BLaER1 treated with 17β-estradiol and CSF1 and Interleukin-3, amounts not matched to agents 10 nM and 100 nM (cell line): ENCODE data around the gene LEO1.
A peak's percentile ranks its signal among the peaks of the same experiment; 100 is the strongest.

ENCODE experiments used
- H3K27ac ChIP-seq, 11 experiments: shearing (Covaris generic); formaldehyde crosslinking; 2 replicates each; pipeline ENCODE4 v1.8.1; 2022
- H3K27me3 ChIP-seq, 11 experiments: shearing (Covaris generic); formaldehyde crosslinking; 2 replicates each; pipeline ENCODE4 v1.8.1; 2022
- H3K36me3 ChIP-seq, 11 experiments: shearing (Covaris generic); formaldehyde crosslinking; 2 replicates each; pipeline ENCODE4 v1.8.1; 2022
- H3K4me1 ChIP-seq, 10 experiments: shearing (Covaris generic); formaldehyde crosslinking; 2 replicates each; pipeline ENCODE4 v1.8.1; 2022
- H3K4me2 ChIP-seq, 11 experiments: shearing (Covaris generic); formaldehyde crosslinking; 2 replicates each; pipeline ENCODE4 v1.8.1; 2022
- H3K4me3 ChIP-seq, 10 experiments: shearing (Covaris generic); formaldehyde crosslinking; 2 replicates each; pipeline ENCODE4 v1.8.1; 2022
- H3K9ac ChIP-seq, 11 experiments: shearing (Covaris generic); formaldehyde crosslinking; 2 replicates each; pipeline ENCODE4 v1.8.1; 2022
- H3K9me3 ChIP-seq, 11 experiments: shearing (Covaris generic); formaldehyde crosslinking; replicated peaks in 1 of 11; 2 replicates each; pipeline ENCODE4 v1.8.1; 2022
- H4K20me1 ChIP-seq, 11 experiments: shearing (Covaris generic); formaldehyde crosslinking; 2 replicates each; pipeline ENCODE4 v1.8.1; 2022
- Cebpa-rat ChIP-seq, 11 experiments: shearing (Covaris generic); IDR thresholded peaks; 2 replicates each; pipeline ENCODE4 v1.8.1; 2022

Gene LEO1

DNA sequence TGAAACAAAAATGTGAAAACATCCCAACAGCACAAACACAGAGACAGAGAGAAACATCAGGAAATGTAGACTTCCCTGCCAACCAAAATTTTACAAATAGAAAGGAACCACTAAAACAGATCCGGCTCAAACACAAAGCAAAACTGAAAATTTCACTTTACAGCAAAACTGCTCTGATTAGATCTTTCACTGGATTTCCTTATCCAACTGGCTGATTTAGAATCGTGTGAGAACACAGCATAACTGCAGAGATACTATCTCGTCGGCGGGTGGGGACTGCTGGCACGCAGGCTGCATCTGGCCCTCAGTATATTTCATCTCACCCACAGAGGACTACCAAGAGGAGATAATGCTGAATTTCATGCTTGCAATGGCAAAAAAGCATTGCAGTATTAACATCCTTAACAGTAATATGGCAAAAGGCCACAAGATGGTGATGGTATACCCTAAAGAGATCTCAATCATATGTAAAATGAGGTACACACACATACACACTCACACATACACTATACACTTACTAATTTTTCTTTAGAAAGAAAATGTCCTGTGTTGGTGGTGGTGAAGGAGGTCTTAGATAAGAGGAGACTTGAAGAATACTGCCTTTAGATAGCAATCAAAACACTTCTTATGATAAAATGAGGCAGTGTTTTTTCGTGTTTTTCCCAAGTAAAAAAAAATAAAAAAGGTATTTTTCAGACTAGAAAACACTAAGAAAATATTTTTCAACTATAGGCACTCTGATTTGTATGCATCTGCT, 10.6 kb upstream of the LEO1 start:
- no peak for TF ChIP-seq Cebpa-rat (IDR thresholded peaks at IDR 0.05)
- Histone ChIP-seq H3K9ac (peak overlapping the region; percentile 72 to 90 (median 78)), H4K20me1 (no peaks in the 10 kb centered on the region), H3K27me3 (no peaks in the 10 kb centered on the region), H3K27ac (peak overlapping the region; percentile 71 to 93 (median 81)), H3K36me3 (no peaks in the 10 kb centered on the region), H3K4me2 (peak overlapping the region; percentile 68 to 93 (median 80)), H3K4me3 (peak overlapping the region; percentile 39 to 63 (median 50); a peak in 19 of 20 replicates), H3K9me3 (peaks cover 0 to 6% (median 0%) of the 10 kb centered on the region in 11 experiments; a peak in 1 of 22 replicates), H3K4me1 (peaks cover 12 to 30% (median 17%) of the 10 kb centered on the region in 10 experiments)

DNA sequence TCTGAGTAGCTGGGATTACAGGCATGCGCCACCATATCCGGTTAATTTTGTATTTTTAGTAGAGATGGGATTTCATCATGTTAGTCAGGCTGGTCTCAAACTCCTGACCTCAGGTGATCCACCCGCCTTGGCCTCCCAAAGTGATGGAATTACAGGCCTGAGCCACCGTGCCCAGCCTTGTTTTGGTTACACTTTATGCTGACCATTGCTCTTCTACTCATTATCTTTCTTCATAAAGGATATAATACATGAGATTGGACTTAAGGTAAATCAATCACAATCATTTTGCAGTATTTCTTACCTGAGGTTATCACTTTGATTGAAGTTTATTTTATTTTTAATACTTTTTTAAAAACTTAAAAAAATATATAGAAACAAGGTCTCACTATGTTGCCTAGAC, 2.2 kb upstream of the LEO1 start:
- Histone ChIP-seq H3K27ac (no peak overlapping the region), H3K4me3 (no peak overlapping the region), H4K20me1 (peaks cover 0 to 23% (median 7%) of the 10 kb centered on the region in 11 experiments; a peak in 5 of 22 replicates), H3K4me2 (no peak overlapping the region), H3K9me3 (peaks cover 0 to 8% (median 7%) of the 10 kb centered on the region in 11 experiments; a peak in 18 of 22 replicates), H3K36me3 (peaks cover 0 to 8% (median 6%) of the 10 kb centered on the region in 11 experiments; a peak in 15 of 22 replicates), H3K9ac (no peak overlapping the region), H3K4me1 (peaks cover 15 to 31% (median 19%) of the 10 kb centered on the region in 10 experiments), H3K27me3 (no peaks in the 10 kb centered on the region)
- TF ChIP-seq Cebpa-rat (IDR thresholded peaks at IDR 0.05), result no peak

DNA sequence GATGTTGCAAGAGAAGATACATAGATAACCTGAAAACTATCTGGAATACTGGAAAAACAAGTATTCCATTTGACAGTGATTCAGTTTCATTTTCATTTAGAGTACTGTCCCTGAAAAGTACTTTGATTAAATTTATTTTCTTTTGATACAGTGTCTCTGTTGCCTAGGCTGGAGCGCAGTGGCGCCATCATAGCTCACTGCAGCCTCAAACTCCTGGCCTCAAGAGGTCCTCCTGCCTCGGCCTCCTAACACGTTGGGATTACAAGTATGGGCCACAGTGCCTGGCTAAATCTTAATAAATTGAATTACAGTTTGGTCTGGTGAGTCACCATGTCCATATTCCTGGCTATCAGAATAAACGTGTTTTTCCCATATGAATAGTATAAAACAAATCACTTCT, 1.6 kb upstream of the LEO1 start:
- Histone ChIP-seq H3K36me3 (peaks cover 2 to 14% (median 11%) of the 10 kb centered on the region in 11 experiments; a peak in 21 of 22 replicates), H3K4me3 (no peak overlapping the region), H3K27ac (no peak overlapping the region), H3K27me3 (no peaks in the 10 kb centered on the region), H3K4me1 (peaks cover 15 to 31% (median 19%) of the 10 kb centered on the region in 10 experiments), H3K9ac (no peak overlapping the region), H3K9me3 (peaks cover 4 to 14% (median 12%) of the 10 kb centered on the region in 11 experiments), H3K4me2 (no peak overlapping the region), H4K20me1 (peaks cover 0 to 29% (median 7%) of the 10 kb centered on the region in 11 experiments; a peak in 5 of 22 replicates)
- no peak for TF ChIP-seq Cebpa-rat (IDR thresholded peaks at IDR 0.05)

DNA sequence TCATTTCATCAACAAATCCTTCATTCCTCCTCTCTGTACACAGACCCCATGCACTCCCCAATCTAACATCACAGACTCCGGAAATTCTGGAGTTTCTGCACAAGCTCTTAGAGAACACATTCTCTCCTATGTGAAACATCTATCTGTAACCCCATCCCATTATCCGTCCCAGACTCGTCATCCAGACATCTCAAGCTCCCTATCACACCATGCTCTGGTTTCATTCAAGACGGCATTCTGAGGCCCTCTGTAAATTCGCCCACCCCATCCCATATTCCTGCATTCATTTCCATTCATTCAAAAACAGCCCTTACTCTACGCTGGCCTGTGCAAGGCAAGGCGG, 575 bp downstream of the LEO1 start:
- Histone ChIP-seq H3K9ac (peak overlapping the region; percentile 83 to 97 (median 92)), H4K20me1 (peaks cover 0 to 48% (median 14%) of the 10 kb centered on the region in 11 experiments; a peak in 8 of 22 replicates), H3K4me3 (peak overlapping the region; percentile 65 to 92 (median 88)), H3K9me3 (peaks cover 18 to 32% (median 28%) of the 10 kb centered on the region in 11 experiments), H3K4me1 (peaks cover 15 to 28% (median 19%) of the 10 kb centered on the region in 10 experiments), H3K27ac (peak overlapping the region; percentile 82 to 98 (median 94)), H3K27me3 (no peaks in the 10 kb centered on the region), H3K4me2 (peak overlapping the region; percentile 77 to 99 (median 85)), H3K36me3 (peaks cover 22 to 36% (median 32%) of the 10 kb centered on the region in 11 experiments)
- TF ChIP-seq Cebpa-rat (IDR thresholded peaks at IDR 0.05), result no peak

DNA sequence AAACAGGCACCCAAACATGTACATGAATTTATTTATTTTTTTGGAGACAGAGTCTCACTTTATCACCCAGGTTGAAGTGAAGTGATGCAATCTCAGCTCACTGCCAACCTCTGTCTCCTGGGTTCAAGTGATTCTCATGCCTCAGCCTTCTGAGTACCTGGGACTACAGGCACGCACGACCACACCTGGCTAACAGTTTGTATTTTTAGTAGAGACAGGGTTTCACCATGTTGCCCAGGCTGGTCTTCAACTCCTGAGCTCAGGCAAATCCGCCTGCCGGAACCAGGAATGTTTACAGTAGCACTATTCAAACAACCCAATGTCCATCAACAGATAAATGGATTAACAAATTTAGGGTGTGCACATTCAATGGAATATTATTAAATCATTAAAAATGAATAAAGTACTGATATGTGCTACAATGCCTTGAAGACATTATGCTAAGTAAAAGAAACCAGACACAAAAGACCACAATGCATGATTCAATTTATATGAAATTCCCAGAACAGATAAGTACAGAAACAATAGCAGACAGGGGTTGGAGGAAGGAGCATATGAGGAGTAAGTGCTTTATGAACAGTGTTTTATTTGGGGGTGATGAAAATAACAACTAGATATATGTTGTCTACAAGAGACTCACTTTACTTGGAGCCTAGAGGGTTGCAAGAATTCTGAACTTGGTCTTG, 1.3 kb downstream of the LEO1 start:
- peak overlapping the region in 8 of 11 experiments; percentile 83 to 98 (median 94); a peak in 13 of 22 replicates for H3K27ac ChIP-seq

DNA sequence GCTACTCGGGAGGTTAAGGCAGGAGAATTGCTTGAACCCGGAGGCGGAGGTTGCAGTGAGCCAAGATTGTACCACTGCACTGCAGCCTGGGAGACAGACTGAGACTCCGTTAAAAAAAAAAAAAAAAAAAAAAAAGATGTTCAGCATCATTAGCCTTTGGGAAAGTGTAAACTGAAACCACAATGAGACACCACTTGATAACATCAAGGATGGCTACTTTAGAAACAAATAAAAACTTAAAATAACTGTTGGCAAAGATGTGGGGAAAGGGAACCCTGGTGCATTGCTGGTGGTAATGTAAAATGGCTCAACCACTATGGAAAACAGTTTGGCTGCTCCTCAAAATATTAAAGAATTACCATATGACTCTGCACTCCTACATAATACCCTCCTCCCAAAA, 1.9 kb downstream of the LEO1 start:
- peaks cover 35 to 49% (median 45%) of the 10 kb centered on the region in 11 experiments for H3K36me3 ChIP-seq
- peaks cover 0 to 61% (median 20%) of the 10 kb centered on the region in 11 experiments; a peak in 11 of 22 replicates for H4K20me1 ChIP-seq
- peaks cover 15 to 22% (median 19%) of the 10 kb centered on the region in 10 experiments for H3K4me1 ChIP-seq
- H3K27me3 ChIP-seq, result no peaks in the 10 kb centered on the region
- no peak overlapping the region for H3K27ac ChIP-seq
- H3K9me3 ChIP-seq, result peaks cover 18 to 32% (median 28%) of the 10 kb centered on the region in 11 experiments
- H3K4me2 ChIP-seq, result peak overlapping the region; percentile 77 to 99 (median 85)
- peak overlapping the region in 2 of 11 experiments; percentile 86 to 94; a peak in 2 of 22 replicates for H3K9ac ChIP-seq
- no peak for TF ChIP-seq Cebpa-rat (IDR thresholded peaks at IDR 0.05)
- peak overlapping the region in 7 of 10 experiments; percentile 76 to 92 (median 89); a peak in 10 of 20 replicates for H3K4me3 ChIP-seq

More for the DNA sequence above, 1.3 kb downstream of the LEO1 start:
- TF ChIP-seq Cebpa-rat (IDR thresholded peaks at IDR 0.05), result peak in 2 of 11 experiments; percentile 10 to 38; a peak in 1 of 22 replicates
- peak overlapping the region; percentile 83 to 97 (median 92) for H3K9ac ChIP-seq
- H3K9me3 ChIP-seq, result peaks cover 18 to 32% (median 28%) of the 10 kb centered on the region in 11 experiments
- no peaks in the 10 kb centered on the region for H3K27me3 ChIP-seq
- peak overlapping the region; percentile 77 to 99 (median 85) for H3K4me2 ChIP-seq
- peak overlapping the region; percentile 65 to 92 (median 88) for H3K4me3 ChIP-seq
- H3K4me1 ChIP-seq, result peaks cover 15 to 22% (median 19%) of the 10 kb centered on the region in 10 experiments
- peaks cover 0 to 55% (median 20%) of the 10 kb centered on the region in 11 experiments; a peak in 10 of 22 replicates for H4K20me1 ChIP-seq
- H3K36me3 ChIP-seq, result peaks cover 30 to 43% (median 39%) of the 10 kb centered on the region in 11 experiments

DNA sequence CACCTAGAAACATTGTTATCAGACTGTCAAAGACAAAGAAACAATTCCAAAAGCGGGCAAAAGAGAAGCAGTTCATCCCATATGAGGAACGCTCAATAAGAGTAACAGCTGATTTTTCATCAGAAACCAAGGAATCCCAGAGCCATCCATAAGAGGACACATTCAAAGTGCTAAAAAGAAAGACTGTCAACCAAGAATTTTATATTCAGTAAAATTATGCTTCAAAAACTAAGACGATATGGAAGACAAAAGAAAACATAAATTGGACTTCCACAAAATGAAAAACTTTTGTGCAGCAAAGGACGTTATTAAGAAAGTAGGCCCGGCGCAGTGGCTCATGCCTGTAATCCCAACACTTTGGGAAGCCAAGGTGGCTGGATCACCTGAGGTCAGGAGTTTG, 4.0 kb downstream of the LEO1 start:
- H3K27me3 ChIP-seq, result no peaks in the 10 kb centered on the region
- peak overlapping the region in 3 of 10 experiments; percentile 25 to 28 (median 25); a peak in 2 of 20 replicates for H3K4me3 ChIP-seq
- H3K9ac ChIP-seq, result no peak overlapping the region
- H3K4me2 ChIP-seq, result no peak overlapping the region
- H3K36me3 ChIP-seq, result peaks cover 39 to 70% (median 63%) of the 10 kb centered on the region in 11 experiments
- H3K27ac ChIP-seq, result no peak overlapping the region
- H3K4me1 ChIP-seq, result peaks cover 15 to 22% (median 19%) of the 10 kb centered on the region in 10 experiments
- TF ChIP-seq Cebpa-rat (IDR thresholded peaks at IDR 0.05), result no peak
- H3K9me3 ChIP-seq, result peaks cover 18 to 32% (median 28%) of the 10 kb centered on the region in 11 experiments
- peaks cover 0 to 75% (median 20%) of the 10 kb centered on the region in 11 experiments; a peak in 12 of 22 replicates for H4K20me1 ChIP-seq

DNA sequence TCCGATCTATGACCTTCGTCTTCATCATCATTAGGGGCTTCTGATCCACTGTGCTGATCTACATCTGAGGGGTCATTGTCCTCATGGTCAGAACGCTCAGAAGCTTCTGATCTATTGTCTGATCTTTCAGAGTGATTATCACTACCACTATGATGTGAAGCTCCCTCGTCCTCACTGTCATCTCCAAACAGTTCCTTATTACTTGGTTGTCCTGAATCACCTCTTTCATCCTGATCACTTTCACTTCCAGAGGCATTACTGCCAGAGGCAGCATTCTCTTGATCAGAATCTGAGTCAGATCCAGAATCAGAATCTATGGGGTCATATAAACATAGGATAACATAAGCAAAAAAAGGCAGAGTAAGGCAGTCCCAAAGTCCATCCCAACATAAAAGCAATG, 5.4 kb downstream of the LEO1 start:
- Histone ChIP-seq H3K36me3 (peaks cover 52 to 84% (median 77%) of the 10 kb centered on the region in 11 experiments), H3K4me3 (no peak overlapping the region), H3K27ac (no peak overlapping the region), H3K4me2 (no peak overlapping the region), H3K9me3 (peaks cover 18 to 32% (median 28%) of the 10 kb centered on the region in 11 experiments), H4K20me1 (peaks cover 0 to 86% (median 20%) of the 10 kb centered on the region in 11 experiments; a peak in 12 of 22 replicates), H3K27me3 (no peaks in the 10 kb centered on the region), H3K4me1 (peaks cover 14 to 18% (median 16%) of the 10 kb centered on the region in 10 experiments), H3K9ac (no peak overlapping the region)
- TF ChIP-seq Cebpa-rat (IDR thresholded peaks at IDR 0.05), result no peak
